NCI-H748 (cell line): ENCODE data around the gene RPUSD3.

ENCODE experiments used
- DNase-seq: peaks from one replicate; lab custom pipeline; 2025; ENCODE audit not compliant: unreplicated experiment; lab: John Stamatoyannopoulos, UW

Gene RPUSD3

DNA sequence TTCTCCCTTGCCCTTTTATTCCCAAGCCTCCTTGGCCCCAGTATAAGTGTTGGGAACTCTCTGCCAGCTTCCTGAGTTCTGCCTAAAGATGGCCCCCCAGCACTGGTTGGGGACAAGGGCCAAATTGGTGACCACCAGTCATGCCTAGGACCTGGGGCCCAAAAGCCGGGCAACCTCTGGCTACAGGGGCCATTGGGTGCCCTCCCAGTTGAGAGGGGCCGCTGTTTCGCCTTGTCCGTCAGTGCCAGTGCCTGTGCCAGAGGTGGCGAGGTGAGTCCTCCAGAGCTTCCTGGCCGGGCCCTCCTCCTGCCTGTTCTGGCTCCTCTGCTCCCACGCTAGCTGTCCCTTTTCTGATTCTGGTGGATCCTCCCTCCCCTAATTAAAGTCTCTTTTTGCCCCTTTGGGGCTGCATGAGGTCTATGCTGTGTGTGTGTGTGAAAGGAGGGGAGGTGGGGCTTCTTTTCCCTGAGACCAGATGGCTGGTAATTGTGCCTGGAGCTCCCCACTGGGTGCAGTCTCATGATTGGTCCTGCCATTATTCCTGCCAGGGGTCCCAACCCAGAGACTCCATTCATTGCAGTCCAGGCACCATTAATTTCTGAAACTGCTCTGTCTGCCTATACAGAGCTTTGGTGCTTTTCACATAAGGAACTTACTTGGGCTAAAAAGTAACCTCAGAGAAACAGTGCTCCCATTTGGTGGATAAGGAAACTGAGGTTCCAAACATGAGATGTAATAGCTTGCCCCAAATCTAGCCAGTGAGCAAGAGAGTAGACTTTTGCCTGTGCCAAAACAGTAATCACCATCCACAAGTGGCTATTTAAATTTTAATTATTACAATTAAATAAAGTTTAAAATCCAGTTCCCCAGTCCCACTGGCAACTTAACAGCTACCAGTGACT lies 36.9 kb downstream of the RPUSD3 start:
- no peak for DNase-seq

DNA sequence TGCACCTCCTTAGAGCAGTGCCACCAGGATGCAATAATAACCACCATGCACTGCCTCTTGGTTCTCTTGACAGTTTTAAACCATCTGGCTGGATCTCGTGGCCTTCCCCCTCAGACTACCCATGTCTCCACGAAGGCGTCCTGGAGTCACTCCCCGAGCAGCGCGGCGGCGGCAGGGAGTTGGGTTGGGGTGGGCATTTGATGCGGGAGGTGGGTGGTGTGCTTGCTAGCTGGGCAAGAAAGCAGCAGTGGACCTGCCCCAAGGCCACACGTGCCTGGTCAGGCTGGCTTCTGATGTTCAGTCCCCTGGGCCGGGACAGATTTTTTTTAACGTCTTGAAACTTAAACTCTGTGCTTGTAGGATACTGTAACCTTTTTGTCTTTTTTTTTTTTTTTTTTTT lies 37.7 kb downstream of the RPUSD3 start:
- DNase-seq = no peak

DNA sequence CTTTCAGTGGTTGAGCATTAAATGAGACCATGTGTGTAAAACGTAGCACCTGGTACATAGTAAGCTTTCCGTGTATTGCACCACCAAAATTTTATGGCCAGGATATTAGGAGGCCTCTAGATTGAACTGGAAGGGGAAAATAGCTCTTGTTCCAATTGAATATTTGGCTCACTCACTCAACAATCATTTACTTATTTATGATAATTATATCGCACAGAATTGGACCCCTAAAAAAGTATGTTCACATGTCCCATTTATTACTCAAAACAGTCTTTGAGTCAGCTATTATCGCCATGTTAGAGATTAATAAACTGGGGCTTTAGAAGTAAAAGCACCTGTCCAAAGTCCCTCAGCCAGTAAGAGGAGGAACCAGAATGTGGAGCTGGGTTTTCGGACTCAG lies 38.8 kb downstream of the RPUSD3 start:
- DNase-seq = no peak

DNA sequence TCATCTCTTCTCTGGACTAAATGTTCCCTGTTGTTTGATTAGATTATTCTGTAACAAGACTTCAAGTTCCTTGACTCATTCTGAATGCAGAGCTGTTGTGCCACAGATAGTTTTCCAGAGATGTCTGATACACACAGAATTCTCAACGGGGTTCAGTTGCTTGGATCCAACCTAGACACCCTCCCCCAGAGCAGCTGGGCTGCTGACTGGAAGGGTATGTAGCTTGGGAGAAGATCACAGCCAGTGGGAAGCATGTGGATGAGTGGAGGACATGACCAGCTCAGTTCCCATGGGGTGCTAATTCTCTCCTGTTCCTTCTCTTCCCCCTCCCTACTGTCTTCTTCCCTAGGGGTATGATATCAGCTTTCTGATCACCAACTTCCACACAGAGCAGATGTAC lies 40.3 kb downstream of the RPUSD3 start:
- DNase-seq = no peak

DNA sequence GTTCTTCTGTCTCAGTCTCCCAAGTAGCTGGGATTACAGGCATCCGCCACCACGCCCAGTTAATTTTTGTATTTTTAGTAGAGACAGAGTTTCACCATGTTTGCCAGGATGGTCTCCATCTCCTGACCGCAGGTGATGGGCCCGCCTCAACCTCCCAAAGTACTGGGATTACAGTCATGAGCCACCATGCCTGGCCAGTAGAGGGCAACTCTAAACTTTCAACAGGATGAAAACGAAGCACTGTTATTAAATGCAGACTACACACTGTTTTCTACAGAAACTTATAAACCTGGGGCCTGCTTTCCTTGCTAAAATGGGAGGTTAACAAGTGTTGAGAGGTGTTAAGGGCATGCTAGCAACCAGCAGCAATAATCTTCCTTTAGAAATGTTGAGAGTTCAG lies 43.3 kb downstream of the RPUSD3 start:
- no peak for DNase-seq

DNA sequence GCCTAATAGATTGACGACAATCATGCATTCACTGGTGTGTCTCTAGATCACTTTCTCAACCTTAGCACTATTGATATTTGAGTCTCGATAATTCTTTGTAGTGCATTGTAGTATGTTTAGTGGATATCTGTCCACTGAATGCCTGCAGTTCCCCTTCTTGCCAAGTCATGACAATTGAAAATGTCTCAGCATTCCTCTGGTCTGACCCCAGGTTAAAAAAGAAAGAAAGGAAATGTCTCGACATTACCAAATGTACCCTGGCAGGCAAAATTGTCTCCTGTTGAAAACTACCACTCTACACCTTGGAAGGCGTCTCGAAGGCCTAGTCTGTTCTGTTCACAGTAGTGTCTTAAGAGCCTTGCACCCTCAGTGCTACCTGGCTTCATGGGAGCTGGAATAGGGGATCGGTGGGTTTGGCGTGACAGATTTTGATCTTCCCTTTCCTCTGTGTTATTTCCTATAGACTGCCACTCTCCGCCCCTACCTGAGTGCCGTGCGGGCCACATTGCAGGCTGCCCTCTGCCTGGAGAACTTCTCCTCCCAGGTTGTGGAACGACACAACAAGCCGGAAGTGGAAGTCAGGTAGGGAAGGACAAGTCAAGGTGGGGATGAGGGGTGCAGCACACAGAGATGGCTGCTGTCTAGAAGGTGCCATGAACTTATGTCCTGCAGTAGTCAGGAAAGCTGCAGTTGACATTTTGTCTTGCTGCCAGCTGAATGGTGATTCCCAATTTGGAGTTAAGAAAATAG lies 46.4 kb downstream of the RPUSD3 start:
- DNase-seq = no peak

DNA sequence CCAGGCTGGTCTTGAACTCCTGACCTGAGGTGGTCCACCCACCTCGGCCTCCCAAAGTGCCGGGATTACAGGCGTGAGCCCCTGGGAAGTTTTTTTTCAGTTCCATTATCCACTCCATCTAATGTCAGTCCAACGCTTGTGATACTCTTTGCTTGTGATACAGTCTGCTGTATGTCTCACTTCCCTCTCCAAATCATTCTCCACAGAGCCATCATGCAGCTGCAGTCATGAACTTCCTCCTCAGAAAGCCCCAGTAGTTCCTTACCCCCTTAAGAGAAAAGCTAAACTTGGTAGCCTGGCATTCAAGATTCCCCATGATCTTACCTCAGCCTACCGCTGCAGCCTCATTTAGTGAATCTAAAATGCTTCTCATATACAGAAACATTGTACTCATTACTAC lies 48.6 kb downstream of the RPUSD3 start:
- no peak for DNase-seq

DNA sequence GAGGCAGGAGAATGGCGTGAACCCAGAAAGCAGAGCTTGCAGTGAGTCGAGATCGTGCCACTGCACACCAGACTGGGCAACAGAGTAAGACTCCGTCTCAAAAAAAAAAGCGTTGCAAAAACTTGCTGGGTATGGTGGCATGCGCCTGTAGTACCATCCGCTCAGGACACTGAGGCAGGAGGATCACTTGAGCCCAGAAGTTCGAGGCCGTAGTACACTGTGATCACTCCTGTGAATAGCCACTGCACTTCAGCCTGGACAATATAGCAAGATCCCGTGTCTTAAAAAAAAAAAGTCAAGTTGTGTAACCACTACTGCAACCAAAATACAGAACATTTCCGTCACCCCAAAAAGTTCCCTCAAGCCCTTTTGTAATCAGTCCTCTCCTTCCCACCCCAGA lies 49.4 kb downstream of the RPUSD3 start:
- DNase-seq = no peak

DNA sequence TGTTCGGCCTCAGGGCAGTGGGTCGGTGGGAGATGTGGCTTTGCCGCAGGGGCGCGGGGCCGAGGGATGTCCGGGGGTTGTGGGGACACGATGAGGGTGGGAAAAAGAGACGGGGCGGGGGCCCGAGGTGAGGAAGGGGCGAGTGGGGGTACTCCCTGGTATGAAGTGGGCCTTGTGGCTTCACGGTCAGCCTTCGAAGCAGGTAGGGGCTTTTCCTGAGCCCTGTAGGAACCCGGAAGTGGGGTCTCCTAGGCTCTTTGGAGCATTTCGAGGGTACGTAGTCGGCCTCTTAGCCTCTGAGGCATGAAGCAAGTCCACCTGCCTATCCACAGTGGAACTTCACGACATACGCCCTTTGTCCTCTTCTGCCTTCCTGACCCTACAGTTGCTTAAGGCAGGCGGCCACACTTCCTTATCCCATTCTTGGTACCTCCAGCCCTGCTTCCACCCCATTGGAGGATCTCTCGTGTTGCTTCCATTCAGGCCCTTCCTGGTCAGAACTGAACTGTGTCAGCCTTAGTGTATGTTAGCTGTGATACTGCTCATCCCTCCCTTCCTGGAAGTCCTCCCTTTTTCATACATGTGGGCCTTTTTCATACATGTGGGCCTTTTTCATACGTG lies 50.5 kb downstream of the RPUSD3 start:
- DNase-seq = peak; percentile 45

DNA sequence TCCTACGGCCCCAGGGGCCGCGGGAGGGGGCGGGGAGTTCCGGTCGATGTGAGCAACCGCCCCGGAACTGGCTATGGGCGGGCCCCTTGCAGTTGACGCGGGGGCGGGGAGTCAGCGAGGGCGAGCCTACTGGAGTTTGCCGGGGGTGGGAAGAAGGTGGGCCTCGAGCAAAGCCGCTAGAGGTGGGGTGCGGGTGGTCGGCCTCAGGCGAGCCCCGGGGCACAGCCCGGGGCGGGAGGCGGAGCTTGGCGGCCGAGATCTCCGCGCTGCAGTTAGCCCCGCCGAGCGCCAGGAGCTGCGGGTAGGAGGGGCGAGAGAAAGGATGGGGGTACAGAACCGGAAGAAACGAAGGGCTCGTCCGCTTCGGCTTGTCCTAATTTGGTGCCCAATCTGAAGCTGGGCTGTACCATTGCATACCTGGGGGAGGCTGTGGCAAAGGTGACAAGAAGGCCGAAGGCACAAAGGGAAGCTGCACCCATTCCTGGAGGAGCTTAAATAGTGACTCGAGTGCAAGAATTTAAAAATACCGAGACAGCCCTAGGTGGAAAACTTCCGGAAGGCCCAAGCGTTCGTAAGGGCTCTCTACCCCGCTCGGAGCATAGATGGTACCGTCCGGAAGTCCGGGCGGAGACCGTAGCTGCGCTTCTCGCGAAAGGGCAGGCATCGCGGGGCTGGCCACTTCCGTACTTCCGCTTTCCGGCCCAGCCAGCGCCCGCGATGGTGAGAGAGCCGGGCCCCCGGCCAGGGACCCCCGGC lies 51.2 kb downstream of the RPUSD3 start, which contains the start of the genes ARPC4 and TADA3:
TSS of gene ARPC4 (plus strand) at position 678 of the 756 bp plus-strand sequence. CDS start at position 718, 40 bp downstream.
TSS of gene TADA3 (minus strand) at position 69 of the 756 bp plus-strand sequence. CDS start 1,007 bp downstream, outside the sequence.
- peak; percentile 92 for DNase-seq

DNA sequence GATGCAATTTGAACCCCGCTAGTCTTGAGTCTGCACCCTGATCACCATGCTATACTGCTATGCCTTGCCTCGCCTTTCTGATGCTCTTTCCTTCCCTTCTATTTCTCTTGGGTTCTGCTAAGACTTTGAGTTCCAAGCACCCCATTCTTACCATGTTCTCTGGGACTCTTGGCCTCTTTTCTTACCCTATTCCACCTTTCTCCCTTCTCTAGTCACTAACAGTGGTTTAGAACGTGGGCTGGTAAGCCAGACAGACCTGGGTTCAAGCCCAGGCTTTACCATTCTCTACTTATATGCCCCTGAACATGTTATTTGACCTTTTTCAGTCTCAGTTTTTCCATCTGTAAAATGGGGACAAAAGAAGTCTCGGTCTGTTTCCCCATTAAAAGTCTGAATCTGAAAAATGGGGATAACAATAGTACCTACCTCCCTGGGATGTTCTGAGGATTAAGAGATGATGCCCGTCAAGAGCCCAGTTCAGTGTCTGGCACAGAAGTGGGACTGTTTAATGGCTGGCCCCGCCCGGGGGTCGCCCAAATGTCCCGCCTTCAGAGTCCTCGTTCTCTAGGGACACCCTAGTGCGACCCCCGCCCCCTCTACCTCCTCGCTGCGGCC lies 51.9 kb downstream of the RPUSD3 start:
- DNase-seq = no peak

DNA sequence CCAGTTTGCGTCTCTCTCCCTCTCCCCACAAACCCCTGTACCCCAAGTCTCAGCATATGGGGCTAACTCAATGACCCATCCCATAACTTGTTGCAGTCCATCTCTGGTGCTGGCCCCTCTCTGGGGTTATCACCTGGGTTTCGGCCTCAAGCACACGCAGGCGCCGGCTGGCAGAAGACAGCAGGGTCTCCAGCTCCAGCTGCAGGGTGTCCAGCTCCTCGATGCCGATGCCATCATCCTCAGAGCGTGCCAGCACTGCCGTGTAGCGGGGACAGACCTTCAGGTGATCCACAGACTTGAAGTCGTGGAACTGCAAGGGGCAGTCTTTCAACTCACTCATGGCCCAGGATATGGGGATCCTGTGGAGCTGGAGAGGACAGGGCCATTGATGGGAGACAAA lies 52.7 kb downstream of the RPUSD3 start:
- DNase-seq = no peak
